ENCODE measurements around the gene SLC44A2. TPM values are rescaled to one million over a fixed set of nuclear protein-coding genes. Genes with fewer than 3 reads are reported as not detected.

Gene SLC44A2
- total RNA-seq, 1 donor, result 46.3 TPM

Other genes with a start within 250 kb of the SLC44A2 start
- 174 TPM for gene TYK2, start 245.0 kb upstream of the SLC44A2 start, total RNA-seq
- 131 TPM for gene CDC37, start 222.0 kb upstream of the SLC44A2 start, total RNA-seq
- under 0.01 TPM for gene PDE4A, start 205.0 kb upstream of the SLC44A2 start, total RNA-seq
- gene KEAP1, start 122.2 kb upstream of the SLC44A2 start, total RNA-seq, result 235 TPM
- gene S1PR5, start 108.1 kb upstream of the SLC44A2 start, total RNA-seq, result 0.27 TPM
- gene ATG4D, start 81.6 kb upstream of the SLC44A2 start, total RNA-seq, result 33.7 TPM
- gene KRI1, start 59.5 kb upstream of the SLC44A2 start, total RNA-seq, result 21.5 TPM
- 19.7 TPM for gene CDKN2D, start 56.6 kb upstream of the SLC44A2 start, total RNA-seq
- 0.27 TPM for gene AP1M2, start 38.2 kb upstream of the SLC44A2 start, total RNA-seq
- 213 TPM for gene ILF3, start 28.8 kb downstream of the SLC44A2 start, total RNA-seq
- 58.4 TPM for gene QTRT1, start 75.9 kb downstream of the SLC44A2 start, total RNA-seq
- 174 TPM for gene DNM2, start 92.5 kb downstream of the SLC44A2 start, total RNA-seq
- gene TMED1, start 210.7 kb downstream of the SLC44A2 start, total RNA-seq, result 63.6 TPM
- 31.0 TPM for gene C19orf38, start 222.9 kb downstream of the SLC44A2 start, total RNA-seq
- gene CARM1, start 246.0 kb downstream of the SLC44A2 start, total RNA-seq, result 39.3 TPM